ENCODE measurements around the gene C5AR1. TPM values are rescaled to one million over a fixed set of nuclear protein-coding genes. Genes with fewer than 3 reads are reported as not detected.

The C5AR1 gene
- total RNA-seq, 1 donor from 2014 or later, result 0.48 TPM

DNA sequence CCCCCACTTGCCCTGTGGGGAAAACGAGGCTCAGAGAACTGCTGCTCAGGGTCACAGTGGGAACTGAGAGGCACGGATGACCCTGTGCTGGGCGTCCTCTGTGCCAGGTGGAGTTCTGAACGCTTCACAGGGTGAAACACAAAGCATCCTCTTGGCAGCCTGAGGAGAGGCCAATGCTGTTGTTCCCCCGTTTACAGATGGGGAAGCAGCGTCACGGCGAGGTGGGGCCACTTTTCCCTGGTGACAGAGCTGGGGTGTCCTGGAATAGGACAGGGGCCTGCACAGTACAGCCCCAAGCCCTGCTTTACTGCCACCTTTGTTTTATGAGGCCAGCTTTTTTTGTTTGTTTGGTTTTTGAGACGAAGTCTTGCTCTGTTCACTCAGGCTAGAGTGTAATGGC, 61.6 kb downstream of the C5AR1 start:
- TF ChIP-seq, protein P1, sequence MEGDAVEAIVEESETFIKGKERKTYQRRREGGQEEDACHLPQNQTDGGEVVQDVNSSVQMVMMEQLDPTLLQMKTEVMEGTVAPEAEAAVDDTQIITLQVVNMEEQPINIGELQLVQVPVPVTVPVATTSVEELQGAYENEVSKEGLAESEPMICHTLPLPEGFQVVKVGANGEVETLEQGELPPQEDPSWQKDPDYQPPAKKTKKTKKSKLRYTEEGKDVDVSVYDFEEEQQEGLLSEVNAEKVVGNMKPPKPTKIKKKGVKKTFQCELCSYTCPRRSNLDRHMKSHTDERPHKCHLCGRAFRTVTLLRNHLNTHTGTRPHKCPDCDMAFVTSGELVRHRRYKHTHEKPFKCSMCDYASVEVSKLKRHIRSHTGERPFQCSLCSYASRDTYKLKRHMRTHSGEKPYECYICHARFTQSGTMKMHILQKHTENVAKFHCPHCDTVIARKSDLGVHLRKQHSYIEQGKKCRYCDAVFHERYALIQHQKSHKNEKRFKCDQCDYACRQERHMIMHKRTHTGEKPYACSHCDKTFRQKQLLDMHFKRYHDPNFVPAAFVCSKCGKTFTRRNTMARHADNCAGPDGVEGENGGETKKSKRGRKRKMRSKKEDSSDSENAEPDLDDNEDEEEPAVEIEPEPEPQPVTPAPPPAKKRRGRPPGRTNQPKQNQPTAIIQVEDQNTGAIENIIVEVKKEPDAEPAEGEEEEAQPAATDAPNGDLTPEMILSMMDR (IDR thresholded peaks at IDR 0.05), result no peak
- no peaks in the 10 kb centered on the region for H3K9me3 Mint-ChIP-seq (ENCODE audit: unreplicated experiment)
- H3K4me3 Mint-ChIP-seq (ENCODE audit: unreplicated experiment), result no peak overlapping the region
- H3K36me3 Mint-ChIP-seq (ENCODE audit: unreplicated experiment), result peaks cover 20% of the 10 kb centered on the region
- no peak overlapping the region for H3K27ac Mint-ChIP-seq (ENCODE audit: unreplicated experiment)
- H3K4me1 Mint-ChIP-seq (ENCODE audit: unreplicated experiment), result peaks cover 13% of the 10 kb centered on the region
- no peaks in the 10 kb centered on the region for H3K27me3 Mint-ChIP-seq (ENCODE audit: unreplicated experiment)
- DNase-seq (ENCODE audit: extremely low spot score, unreplicated experiment), result no peak

Other genes with a start within 250 kb of the C5AR1 start
- 53.1 and 60.2 TPM in 2 replicates for gene ZC3H4, start 196.1 kb upstream of the C5AR1 start, total RNA-seq
- gene SAE1, start 179.0 kb upstream of the C5AR1 start, total RNA-seq, result 96.6 and 110 TPM in 2 replicates
- 27.9 and 34.3 TPM in 2 replicates for gene BBC3, start 78.7 kb upstream of the C5AR1 start, total RNA-seq
- 34.6 and 35.1 TPM in 2 replicates for gene CCDC9, start 53.3 kb upstream of the C5AR1 start, total RNA-seq
- 16.7 and 17.4 TPM in 2 replicates for gene INAFM1, start 35.0 kb upstream of the C5AR1 start, total RNA-seq
- 0.08 TPM in 1 of 2 replicates, not detected in the other for gene C5AR2, start 22.3 kb downstream of the C5AR1 start, total RNA-seq
- gene DHX34, start 39.5 kb downstream of the C5AR1 start, total RNA-seq, result 17.5 and 19.2 TPM in 2 replicates
- 93.8 and 99.0 TPM in 2 replicates for gene MEIS3, start 109.7 kb downstream of the C5AR1 start, total RNA-seq
- 0.05 TPM in 1 of 2 replicates, not detected in the other for gene SLC8A2, start 162.0 kb downstream of the C5AR1 start, total RNA-seq
- 14.5 and 21.9 TPM in 2 replicates for gene KPTN, start 174.4 kb downstream of the C5AR1 start, total RNA-seq
- 104 TPM in 2 replicates for gene NAPA, start 205.2 kb downstream of the C5AR1 start, total RNA-seq

Measured in osteocyte (in vitro differentiated cells).